Measurements from ENCODE around the gene CLDN34. TPM values are rescaled to one million over a fixed set of nuclear protein-coding genes. Genes with fewer than 3 reads are reported as not detected.

The CLDN34 gene, protein sequence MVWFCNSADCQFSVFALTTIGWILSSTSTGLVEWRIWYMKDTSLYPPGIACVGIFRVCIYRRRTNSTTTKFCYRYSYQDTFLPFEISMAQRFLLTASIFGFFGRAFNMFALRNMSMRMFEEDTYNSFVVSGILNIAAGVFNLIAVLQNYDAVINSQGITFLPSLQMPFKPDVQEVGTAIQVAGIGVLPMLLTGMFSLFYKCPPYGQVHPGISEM
- polyA plus RNA-seq (2012; ENCODE audit: low read depth, missing spikeins): not detected

DNA sequence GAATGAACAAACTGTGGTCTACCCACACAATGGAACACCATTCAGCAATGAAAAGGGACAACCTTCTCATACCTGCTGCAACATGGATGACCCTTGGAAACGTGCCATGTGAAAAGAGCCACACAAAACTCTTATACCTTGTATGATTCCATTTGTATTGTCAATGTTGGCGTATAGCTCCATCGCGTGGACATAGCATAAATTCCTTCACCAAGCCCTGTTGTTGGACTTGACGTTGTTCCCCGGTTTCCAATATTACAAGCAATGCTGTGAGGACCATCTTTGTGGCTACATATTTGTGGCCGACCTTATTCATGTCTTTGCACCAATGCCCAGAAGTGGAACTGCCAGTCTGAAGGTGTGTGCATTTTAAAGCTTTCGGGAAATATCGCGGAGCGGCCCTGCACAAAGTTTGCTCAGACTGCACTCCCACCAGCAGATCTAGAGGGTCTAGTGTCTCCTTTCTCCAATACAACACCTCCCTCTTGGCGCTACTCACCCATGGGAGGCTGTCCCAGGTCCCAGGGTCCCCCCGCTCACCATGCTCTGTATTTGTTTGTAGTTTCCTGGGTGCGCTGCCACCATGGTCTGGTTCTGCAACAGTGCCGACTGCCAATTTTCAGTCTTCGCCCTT is at the start of gene CLDN34:
TSS of gene CLDN34 (plus strand) at position 584 of the 634 bp plus-strand sequence. CDS start at position 584, 0 bp downstream.
- DNase-seq (ENCODE audit: insufficient read length, low spot score): no peak
- no peak for TF ChIP-seq SPI1 (IDR thresholded peaks at IDR 0.05; ENCODE audit: low read depth, low read length)
- TF ChIP-seq TAF1 (IDR thresholded peaks at IDR 0.05; ENCODE audit: low read depth, low read length): no peak
- FAIRE-seq: no peak

DNA sequence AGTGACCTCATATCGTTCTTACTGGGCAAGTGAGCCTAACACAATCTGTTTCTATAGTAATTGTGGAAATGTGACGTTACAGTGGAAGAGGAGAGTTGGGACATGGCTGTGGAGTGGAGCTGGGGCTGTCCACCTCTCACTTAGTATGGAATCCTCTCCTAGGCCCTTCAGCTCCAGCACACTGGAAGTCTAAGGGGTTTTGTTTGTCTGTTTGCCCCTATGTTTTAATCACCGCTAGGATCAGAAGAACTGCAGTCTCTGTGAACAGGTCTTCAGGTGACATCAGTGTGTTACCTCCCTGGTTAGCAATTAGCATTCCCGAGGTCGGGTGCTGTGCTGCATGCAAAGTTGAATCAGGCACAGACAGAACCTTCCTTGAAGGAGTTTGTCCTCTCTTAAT is 49.3 kb upstream of the CLDN34 start:
- TF ChIP-seq POU2F2 (IDR thresholded peaks at IDR 0.05; ENCODE audit: low read depth, low read length) (no peak), POLR2A (IDR thresholded peaks at IDR 0.05; ENCODE audit: low read depth, low read length) (no peak), PAX5 (IDR thresholded peaks at IDR 0.05; ENCODE audit: insufficient read depth, low read length, severe bottlenecking) (no peak), SPI1 (IDR thresholded peaks at IDR 0.05; ENCODE audit: low read depth, low read length) (no peak), POLR2AphosphoS5 (IDR thresholded peaks at IDR 0.05; ENCODE audit: low read depth, low read length) (no peak), TAF1 (IDR thresholded peaks at IDR 0.05; ENCODE audit: low read depth, low read length) (no peak)
- FAIRE-seq (no peak), DNase-seq (ENCODE audit: insufficient read length, low spot score) (no peak)

DNA sequence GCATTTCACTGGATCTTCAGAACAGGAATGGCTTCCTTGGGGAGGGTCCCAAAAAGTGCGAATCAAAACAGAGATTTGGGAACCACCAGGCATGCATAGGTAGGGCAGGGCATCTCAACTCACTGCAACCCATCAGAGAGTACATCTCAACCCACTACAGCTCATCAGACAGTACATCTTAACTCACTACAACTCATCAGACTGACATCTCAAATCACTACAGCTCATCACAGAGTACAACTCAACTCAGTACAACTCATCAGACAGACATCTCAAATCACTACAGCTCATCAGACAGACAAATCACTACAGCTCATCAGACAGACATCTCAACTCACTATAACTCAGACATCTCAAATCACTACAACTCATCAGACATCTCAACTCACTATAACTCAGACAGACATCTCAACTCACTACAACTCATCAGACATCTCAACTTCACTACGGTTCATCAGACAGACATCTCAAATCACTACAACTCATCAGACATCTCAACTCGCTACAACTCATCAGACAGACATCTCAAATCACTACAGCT is 47.5 kb upstream of the CLDN34 start:
- DNase-seq (ENCODE audit: insufficient read length, low spot score): no peak
- no peak for FAIRE-seq
- no peak for TF ChIP-seq POLR2A (IDR thresholded peaks at IDR 0.05; ENCODE audit: low read depth, low read length)
- TF ChIP-seq POLR2AphosphoS5 (IDR thresholded peaks at IDR 0.05; ENCODE audit: low read depth, low read length): no peak
- no peak for TF ChIP-seq SPI1 (IDR thresholded peaks at IDR 0.05; ENCODE audit: low read depth, low read length)
- no peak for TF ChIP-seq POU2F2 (IDR thresholded peaks at IDR 0.05; ENCODE audit: low read depth, low read length)
- no peak for TF ChIP-seq PAX5 (IDR thresholded peaks at IDR 0.05; ENCODE audit: insufficient read depth, low read length, severe bottlenecking)
- no peak for TF ChIP-seq TAF1 (IDR thresholded peaks at IDR 0.05; ENCODE audit: low read depth, low read length)

DNA sequence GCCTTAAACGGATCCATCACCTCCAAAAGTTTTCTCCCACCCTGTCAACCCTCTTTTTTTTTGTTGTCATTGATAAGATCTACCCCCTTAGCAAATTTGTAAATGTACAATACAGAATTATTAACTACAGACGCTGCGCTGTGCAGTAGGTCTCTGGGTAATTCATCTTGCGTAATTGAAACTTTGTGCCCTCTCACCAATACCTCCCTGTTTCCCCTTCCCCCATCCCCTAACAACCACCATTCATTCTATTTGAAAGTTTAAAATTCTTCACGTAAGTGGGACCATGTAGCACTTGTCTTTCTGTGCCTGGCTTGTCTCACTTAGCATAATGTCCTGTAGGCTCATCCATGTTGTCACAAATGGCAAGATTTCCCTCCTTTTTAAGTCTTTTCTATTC is 45.8 kb upstream of the CLDN34 start:
- no peak for DNase-seq (ENCODE audit: insufficient read length, low spot score)
- FAIRE-seq: no peak
- TF ChIP-seq POLR2A (IDR thresholded peaks at IDR 0.05; ENCODE audit: low read depth, low read length) (no peak), TAF1 (IDR thresholded peaks at IDR 0.05; ENCODE audit: low read depth, low read length) (no peak), POU2F2 (IDR thresholded peaks at IDR 0.05; ENCODE audit: low read depth, low read length) (no peak), POLR2AphosphoS5 (IDR thresholded peaks at IDR 0.05; ENCODE audit: low read depth, low read length) (no peak), SPI1 (IDR thresholded peaks at IDR 0.05; ENCODE audit: low read depth, low read length) (no peak), PAX5 (IDR thresholded peaks at IDR 0.05; ENCODE audit: insufficient read depth, low read length, severe bottlenecking) (no peak)

- FAIRE-seq (no peak), DNase-seq (ENCODE audit: insufficient read length, low spot score) (no peak)
- no peak for TF ChIP-seq TAF1 (IDR thresholded peaks at IDR 0.05; ENCODE audit: low read depth, low read length)
- TF ChIP-seq POLR2AphosphoS5 (IDR thresholded peaks at IDR 0.05; ENCODE audit: low read depth, low read length): no peak
- no peak for TF ChIP-seq POU2F2 (IDR thresholded peaks at IDR 0.05; ENCODE audit: low read depth, low read length)
- no peak for TF ChIP-seq PAX5 (IDR thresholded peaks at IDR 0.05; ENCODE audit: insufficient read depth, low read length, severe bottlenecking)
- TF ChIP-seq POLR2A (IDR thresholded peaks at IDR 0.05; ENCODE audit: low read depth, low read length): no peak
- no peak for TF ChIP-seq SPI1 (IDR thresholded peaks at IDR 0.05; ENCODE audit: low read depth, low read length)
Measured at GRCh38 chrX:9923357-9923756, 43.8 kb upstream of the CLDN34 start.

DNA sequence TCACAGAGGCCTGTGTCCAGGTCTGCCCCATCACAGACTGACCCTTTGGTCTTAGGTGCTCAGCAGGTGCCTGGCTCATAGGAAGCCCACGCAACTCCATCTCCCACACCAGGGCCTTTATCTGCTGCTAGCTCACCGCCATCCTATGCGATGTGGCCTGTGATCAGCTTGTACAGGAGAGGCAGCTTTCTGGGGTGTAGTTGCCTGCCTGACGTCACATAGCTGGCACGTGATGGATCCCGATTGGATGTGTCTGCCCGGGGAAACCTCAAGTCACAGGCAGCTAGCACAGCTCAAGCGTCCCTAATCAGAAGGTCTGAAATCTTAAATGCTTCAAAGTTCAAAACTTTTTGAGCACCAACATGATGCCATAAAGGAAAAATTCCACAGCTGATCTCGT is 41.2 kb upstream of the CLDN34 start:
- TF ChIP-seq PAX5 (IDR thresholded peaks at IDR 0.05; ENCODE audit: insufficient read depth, low read length, severe bottlenecking) (no peak), POLR2AphosphoS5 (IDR thresholded peaks at IDR 0.05; ENCODE audit: low read depth, low read length) (no peak), SPI1 (IDR thresholded peaks at IDR 0.05; ENCODE audit: low read depth, low read length) (no peak), POLR2A (IDR thresholded peaks at IDR 0.05; ENCODE audit: low read depth, low read length) (no peak), POU2F2 (IDR thresholded peaks at IDR 0.05; ENCODE audit: low read depth, low read length) (no peak)
- FAIRE-seq (no peak), DNase-seq (ENCODE audit: insufficient read length, low spot score) (no peak)

DNA sequence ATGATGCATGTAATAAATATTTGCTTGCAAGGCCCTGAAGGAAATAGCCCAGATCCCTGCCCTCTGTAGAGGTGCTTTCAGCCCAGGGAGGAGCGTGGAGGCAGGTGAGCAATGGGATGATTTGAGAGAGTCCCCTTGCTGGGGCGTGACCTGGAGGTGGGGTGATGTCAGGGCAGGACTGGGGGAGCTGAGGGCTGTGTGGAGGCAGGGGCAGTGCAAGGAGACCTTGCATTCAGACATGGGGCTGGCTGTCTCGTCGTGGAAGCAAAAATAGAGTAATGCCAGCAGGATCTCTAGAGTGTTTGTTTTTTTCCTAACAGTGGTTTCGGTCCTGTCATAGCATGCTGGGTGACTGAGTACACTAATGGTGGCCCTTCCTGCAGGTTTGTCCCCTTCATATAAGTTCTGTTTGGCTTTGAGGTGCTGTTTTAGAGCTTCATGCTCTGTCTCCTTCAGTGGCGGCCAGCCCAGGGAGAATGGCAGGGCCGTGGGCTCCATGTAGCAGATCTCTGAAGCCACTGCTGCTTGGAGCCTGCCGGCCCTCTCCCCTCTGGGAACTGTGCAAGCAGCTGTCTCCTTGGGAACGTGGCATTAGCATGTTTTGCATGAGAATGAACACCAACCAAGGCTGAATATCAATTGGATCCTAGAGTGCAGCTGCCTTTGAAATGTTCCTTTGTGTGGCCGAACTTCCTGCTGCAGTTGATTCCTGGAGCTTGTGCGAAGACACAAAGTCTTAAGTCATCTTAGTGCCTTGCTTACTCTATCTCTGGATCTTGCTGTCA is 39.3 kb upstream of the CLDN34 start:
- TF ChIP-seq POU2F2 (IDR thresholded peaks at IDR 0.05; ENCODE audit: low read depth, low read length) (no peak), SPI1 (IDR thresholded peaks at IDR 0.05; ENCODE audit: low read depth, low read length) (no peak), POLR2AphosphoS5 (IDR thresholded peaks at IDR 0.05; ENCODE audit: low read depth, low read length) (no peak), POLR2A (IDR thresholded peaks at IDR 0.05; ENCODE audit: low read depth, low read length) (no peak), PAX5 (IDR thresholded peaks at IDR 0.05; ENCODE audit: insufficient read depth, low read length, severe bottlenecking) (no peak), TAF1 (IDR thresholded peaks at IDR 0.05; ENCODE audit: low read depth, low read length) (no peak)
- FAIRE-seq: no peak
- DNase-seq (ENCODE audit: insufficient read length, low spot score): no peak

GRCh38 chrX:9935436-9935835 is 31.7 kb upstream of the CLDN34 start:
- FAIRE-seq (no peak), DNase-seq (ENCODE audit: insufficient read length, low spot score) (no peak)
- no peak for TF ChIP-seq PAX5 (IDR thresholded peaks at IDR 0.05; ENCODE audit: insufficient read depth, low read length, severe bottlenecking)
- TF ChIP-seq SPI1 (IDR thresholded peaks at IDR 0.05; ENCODE audit: low read depth, low read length): no peak
- TF ChIP-seq POLR2AphosphoS5 (IDR thresholded peaks at IDR 0.05; ENCODE audit: low read depth, low read length): no peak
- TF ChIP-seq POU2F2 (IDR thresholded peaks at IDR 0.05; ENCODE audit: low read depth, low read length): no peak
- no peak for TF ChIP-seq POLR2A (IDR thresholded peaks at IDR 0.05; ENCODE audit: low read depth, low read length)
- no peak for TF ChIP-seq TAF1 (IDR thresholded peaks at IDR 0.05; ENCODE audit: low read depth, low read length)

GRCh38 chrX:9937761-9938160 is 29.4 kb upstream of the CLDN34 start:
- TF ChIP-seq PAX5 (IDR thresholded peaks at IDR 0.05; ENCODE audit: insufficient read depth, low read length, severe bottlenecking) (no peak), TAF1 (IDR thresholded peaks at IDR 0.05; ENCODE audit: low read depth, low read length) (no peak), SPI1 (IDR thresholded peaks at IDR 0.05; ENCODE audit: low read depth, low read length) (no peak), POLR2A (IDR thresholded peaks at IDR 0.05; ENCODE audit: low read depth, low read length) (no peak), POU2F2 (IDR thresholded peaks at IDR 0.05; ENCODE audit: low read depth, low read length) (no peak), POLR2AphosphoS5 (IDR thresholded peaks at IDR 0.05; ENCODE audit: low read depth, low read length) (no peak)
- no peak for FAIRE-seq

More at GRCh38 chrX:9937761-9938160, 29.4 kb upstream of the CLDN34 start:
- DNase-seq (ENCODE audit: insufficient read length, low spot score): no peak
